Activated naive CD4-positive, alpha-beta T cell treated with Interleukin-2 at 50 U/mL for 16 hours (primary cell): ENCODE results near the gene YES1.
A peak's percentile ranks its signal among the peaks of the same experiment; 100 is the strongest.
"Not testable (repeated sequence)": the region's sequence is repeated elsewhere in the genome, so short reads cannot be mapped to it uniquely, and the experiment has no call there.

Experiments
- DNase-seq: peaks from one replicate; pipeline ENCODE4 v3.0.0-alpha.2; 2020

YES1 gene

GRCh38 chr18:717003-717402 is 95.0 kb downstream of the YES1 start:
- DNase-seq: no peak

GRCh38 chr18:715626-716025 is 96.4 kb downstream of the YES1 start:
- DNase-seq: peak; percentile 27

- no peak for DNase-seq
Observed at GRCh38 chr18:713135-713490, 98.9 kb downstream of the YES1 start.

GRCh38 chr18:712401-713134 is 99.5 kb downstream of the YES1 start, which contains the start of gene ENOSF1:
Gene ENOSF1 (minus strand): TSS chr18:712630. CDS start chr18:712587, 43 bp downstream.
- DNase-seq: peak; percentile 80

- peak; percentile 77 for DNase-seq
Observed at GRCh38 chr18:711657-712400, 100.2 kb downstream of the YES1 start.

- DNase-seq: no peak
Observed at GRCh38 chr18:711310-711656, 100.8 kb downstream of the YES1 start.

GRCh38 chr18:710418-711300 is 101.4 kb downstream of the YES1 start:
- no peak for DNase-seq

- DNase-seq: no peak
Observed at GRCh38 chr18:709771-710170, 102.3 kb downstream of the YES1 start.

- no peak for DNase-seq
Observed at GRCh38 chr18:708096-708495, 103.9 kb downstream of the YES1 start.

- no peak for DNase-seq
Observed at GRCh38 chr18:706405-706804, 105.6 kb downstream of the YES1 start.

- DNase-seq: no peak
Observed at GRCh38 chr18:703213-703967, 108.7 kb downstream of the YES1 start.

GRCh38 chr18:697800-698199 is 114.2 kb downstream of the YES1 start:
- DNase-seq: no peak

- DNase-seq: no peak
Observed at GRCh38 chr18:697012-697411, 115.0 kb downstream of the YES1 start.

GRCh38 chr18:693466-694187 is 118.4 kb downstream of the YES1 start:
- DNase-seq: no peak

GRCh38 chr18:692824-693223 is 119.2 kb downstream of the YES1 start:
- DNase-seq: no peak

GRCh38 chr18:688323-688722 is 123.7 kb downstream of the YES1 start:
- no peak for DNase-seq

GRCh38 chr18:686339-687111 is 125.5 kb downstream of the YES1 start:
- no peak for DNase-seq

- no peak for DNase-seq
Observed at GRCh38 chr18:685438-685837, 126.6 kb downstream of the YES1 start.

- DNase-seq: no peak
Observed at GRCh38 chr18:683531-683930, 128.5 kb downstream of the YES1 start.

- DNase-seq: no peak
Observed at GRCh38 chr18:682833-683232, 129.2 kb downstream of the YES1 start.

- not testable (repeated sequence) for DNase-seq
Observed at GRCh38 chr18:682416-682815, 129.6 kb downstream of the YES1 start.
